HUDEP-2 (cell line): ENCODE measurements around the gene TRAM2.

ENCODE experiments used
- DNase-seq, 76 experiments: peaks; one replicate each; lab custom pipeline; 2025; ENCODE audit not compliant: unreplicated experiment in 76 of 76; lab: John Stamatoyannopoulos, UW

The TRAM2 gene, protein sequence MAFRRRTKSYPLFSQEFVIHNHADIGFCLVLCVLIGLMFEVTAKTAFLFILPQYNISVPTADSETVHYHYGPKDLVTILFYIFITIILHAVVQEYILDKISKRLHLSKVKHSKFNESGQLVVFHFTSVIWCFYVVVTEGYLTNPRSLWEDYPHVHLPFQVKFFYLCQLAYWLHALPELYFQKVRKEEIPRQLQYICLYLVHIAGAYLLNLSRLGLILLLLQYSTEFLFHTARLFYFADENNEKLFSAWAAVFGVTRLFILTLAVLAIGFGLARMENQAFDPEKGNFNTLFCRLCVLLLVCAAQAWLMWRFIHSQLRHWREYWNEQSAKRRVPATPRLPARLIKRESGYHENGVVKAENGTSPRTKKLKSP

DNA sequence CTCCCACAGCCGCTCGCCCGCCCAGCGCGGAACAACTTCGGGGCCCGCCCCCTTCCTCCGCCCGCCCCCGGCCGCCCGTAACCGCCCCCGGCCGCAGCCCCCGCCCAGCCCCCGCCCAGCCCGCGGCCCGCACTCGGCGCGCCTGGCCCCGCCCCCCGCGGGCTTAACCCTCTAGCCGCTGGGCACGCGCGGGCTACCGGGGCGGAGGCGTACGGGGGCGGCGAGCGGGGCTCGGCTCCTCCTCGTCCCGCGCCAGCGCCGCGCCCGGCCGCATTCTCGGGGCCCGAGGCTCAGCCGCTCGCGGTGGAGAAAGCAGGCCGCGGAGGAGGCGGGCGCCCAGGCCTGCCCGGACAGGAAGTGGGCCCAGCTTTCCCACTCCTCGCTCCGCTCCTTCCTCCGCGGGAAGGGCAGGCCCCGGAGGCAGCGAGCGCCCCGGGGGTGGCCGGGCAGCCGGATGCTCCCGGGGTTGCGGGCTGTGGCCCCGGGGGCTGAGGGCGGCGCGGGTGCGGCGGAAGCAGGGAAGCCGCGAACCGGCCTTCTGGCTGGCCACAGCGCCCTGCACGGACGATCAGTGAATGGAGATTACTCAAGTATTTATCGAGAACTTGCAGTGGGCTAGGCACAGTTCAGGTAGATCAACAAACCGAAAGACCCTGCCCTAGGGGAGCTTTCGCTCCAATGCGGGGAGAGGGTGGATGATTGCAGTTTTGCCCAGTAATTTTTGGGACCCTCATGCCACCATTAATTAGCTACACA lies at the start of gene TRAM2:
TSS of gene TRAM2 (minus strand) at position 39 of the 756 bp plus-strand sequence. CDS start 145 bp downstream, outside the sequence.
- peak in 73 of 76 experiments; percentile 31 to 94 (median 83) for DNase-seq

DNA sequence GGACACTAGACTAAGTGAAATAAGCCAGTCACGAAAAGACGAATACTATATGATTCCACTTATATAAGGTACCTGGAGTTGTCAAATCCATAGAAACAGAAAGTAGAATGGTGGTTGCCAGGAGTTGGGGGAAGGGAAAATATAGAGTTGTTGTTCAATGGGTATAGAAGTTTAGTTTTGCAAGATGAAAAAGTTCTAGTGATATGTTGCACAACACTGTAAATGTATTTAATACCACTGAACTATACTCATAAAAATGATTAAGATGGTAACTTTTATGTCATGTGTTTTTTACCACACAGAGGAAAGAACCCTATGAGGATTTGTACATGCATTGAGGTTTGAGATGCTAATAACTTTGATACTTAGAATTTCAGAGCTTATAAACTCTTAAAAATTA lies 46.0 kb upstream of the TRAM2 start:
- no peak for DNase-seq

- DNase-seq = no peak
Measured at GRCh38 chr6:52621631-52622030, 44.8 kb upstream of the TRAM2 start.

DNA sequence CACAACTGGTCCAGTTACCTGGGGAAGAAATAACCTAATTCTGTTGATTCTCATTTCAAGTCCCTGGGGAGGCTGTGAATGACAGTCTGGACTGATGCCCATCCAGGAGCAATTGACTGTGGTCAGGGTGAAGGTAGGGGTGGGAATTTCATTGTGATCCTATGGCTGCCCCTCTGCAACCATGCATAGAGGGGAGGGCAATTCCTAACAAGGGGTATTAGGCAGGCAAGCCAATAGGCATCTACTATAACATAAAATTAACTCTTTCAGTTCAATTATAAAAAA lies 44.0 kb upstream of the TRAM2 start:
- no peak for DNase-seq

GRCh38 chr6:52620055-52620905 lies 43.4 kb upstream of the TRAM2 start:
- no peak for DNase-seq

DNA sequence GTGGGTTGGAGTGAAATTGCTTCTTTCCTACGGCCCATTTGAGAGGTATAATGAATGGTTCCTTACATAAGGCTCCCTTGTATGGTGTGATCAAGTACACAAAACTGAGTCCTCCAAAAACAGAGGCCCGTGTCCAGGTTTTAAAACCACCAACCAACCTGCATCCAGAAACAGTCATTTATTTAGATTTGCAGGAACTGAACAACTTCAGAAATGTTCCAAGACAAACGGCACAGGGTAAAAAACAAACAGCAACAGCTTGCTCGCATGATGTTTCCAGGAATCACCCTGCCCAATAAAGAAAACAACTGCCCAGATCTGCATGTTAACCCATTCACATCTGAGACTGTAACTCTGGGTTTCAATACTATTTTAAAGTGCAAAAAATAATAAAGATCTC lies 40.2 kb upstream of the TRAM2 start:
- DNase-seq = no peak

- no peak for DNase-seq
Measured at GRCh38 chr6:52616059-52616690, 39.3 kb upstream of the TRAM2 start.

GRCh38 chr6:52612336-52613054 lies 35.6 kb upstream of the TRAM2 start:
- peak in 27 of 76 experiments; percentile 15 to 71 (median 43) for DNase-seq

GRCh38 chr6:52611833-52612232 lies 35.0 kb upstream of the TRAM2 start:
- peak in 19 of 76 experiments; percentile 12 to 47 (median 23) for DNase-seq

DNA sequence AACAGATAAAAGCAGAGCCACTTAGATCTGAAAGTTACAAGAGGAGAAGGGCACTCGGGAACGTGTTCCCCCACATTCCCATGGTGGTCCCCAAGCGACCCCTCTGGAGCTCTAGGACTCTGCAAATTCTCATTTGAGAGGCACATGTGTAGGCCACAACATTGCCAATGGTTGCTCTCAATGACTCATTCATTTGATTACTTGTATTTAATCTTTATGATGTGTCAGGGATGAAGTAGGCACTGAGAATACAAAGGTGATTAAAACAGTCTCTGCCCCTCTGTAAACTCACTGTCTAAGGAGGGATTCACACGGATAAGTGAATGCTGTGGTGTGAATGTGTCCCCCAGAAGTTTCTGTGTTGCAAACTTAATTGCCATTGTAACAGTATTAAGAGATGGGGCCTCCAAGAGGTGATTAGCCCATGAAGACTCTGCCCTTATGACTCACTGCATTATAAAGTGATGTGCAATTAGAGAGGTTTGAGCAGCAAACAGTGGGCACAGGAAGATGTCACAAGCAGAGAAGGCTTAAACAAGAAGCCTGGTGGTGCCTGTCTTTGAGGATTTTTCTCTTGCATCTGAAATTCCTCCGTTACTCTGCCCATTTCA lies 34.0 kb upstream of the TRAM2 start:
- peak in 10 of 76 experiments; percentile 16 to 34 (median 26) for DNase-seq

- DNase-seq = peak in 5 of 76 experiments; percentile 17 to 43 (median 35)
Measured at GRCh38 chr6:52610011-52610410, 33.2 kb upstream of the TRAM2 start.

DNA sequence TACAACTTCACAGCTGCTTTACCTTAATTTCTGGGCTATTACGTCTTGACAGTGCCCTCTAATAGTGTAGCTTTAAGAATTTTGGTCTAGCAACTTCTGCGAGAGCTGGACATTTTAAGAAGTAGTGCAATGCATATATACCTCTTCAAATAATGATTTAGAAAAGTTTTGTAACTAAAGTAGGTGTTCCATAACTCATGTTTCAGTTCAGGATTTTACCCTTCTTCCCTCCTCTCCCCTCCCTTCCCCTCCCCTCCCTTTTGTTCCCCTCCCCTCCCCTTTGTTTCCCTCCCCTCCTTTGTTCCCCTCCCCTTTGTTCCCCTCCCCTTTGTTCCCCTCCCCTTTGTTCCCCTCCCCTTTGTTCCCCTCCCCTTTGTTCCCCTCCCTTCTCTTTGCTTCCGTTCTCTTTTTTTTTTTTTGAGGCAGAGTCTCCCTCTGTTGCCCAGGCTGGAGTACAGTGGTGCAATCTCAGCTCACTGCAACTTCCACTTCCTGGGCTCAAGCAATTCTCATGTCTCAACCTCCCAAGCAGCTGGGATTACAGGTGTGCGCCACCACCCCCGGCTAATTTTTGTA lies 28.8 kb upstream of the TRAM2 start:
- no peak for DNase-seq

GRCh38 chr6:52603000-52603795 lies 26.3 kb upstream of the TRAM2 start:
- DNase-seq = peak in 3 of 76 experiments; percentile 17 to 37 (median 19)

GRCh38 chr6:52598824-52599190 lies 21.9 kb upstream of the TRAM2 start:
- no peak for DNase-seq

GRCh38 chr6:52598123-52598823 lies 21.4 kb upstream of the TRAM2 start:
- DNase-seq = peak in 54 of 76 experiments; percentile 17 to 72 (median 50)

DNA sequence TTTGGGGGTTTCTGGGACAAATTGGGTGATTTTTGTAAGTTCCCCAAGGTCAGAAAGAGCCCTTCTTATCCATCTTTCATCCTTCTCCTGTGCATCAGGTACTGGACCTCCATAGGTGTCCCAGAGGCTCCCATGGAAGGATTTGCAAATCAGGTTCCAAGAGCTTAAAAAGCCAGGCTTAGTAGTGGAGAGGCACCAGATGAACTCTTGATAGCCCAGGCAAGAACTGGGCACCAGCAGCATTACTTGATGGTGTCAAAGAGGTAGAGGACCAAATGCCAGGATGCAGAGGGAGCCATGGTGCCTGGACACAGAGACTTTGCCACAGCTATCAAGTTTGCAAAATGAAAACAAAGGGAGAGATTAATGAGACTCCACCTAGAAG lies 20.9 kb upstream of the TRAM2 start:
- no peak for DNase-seq

DNA sequence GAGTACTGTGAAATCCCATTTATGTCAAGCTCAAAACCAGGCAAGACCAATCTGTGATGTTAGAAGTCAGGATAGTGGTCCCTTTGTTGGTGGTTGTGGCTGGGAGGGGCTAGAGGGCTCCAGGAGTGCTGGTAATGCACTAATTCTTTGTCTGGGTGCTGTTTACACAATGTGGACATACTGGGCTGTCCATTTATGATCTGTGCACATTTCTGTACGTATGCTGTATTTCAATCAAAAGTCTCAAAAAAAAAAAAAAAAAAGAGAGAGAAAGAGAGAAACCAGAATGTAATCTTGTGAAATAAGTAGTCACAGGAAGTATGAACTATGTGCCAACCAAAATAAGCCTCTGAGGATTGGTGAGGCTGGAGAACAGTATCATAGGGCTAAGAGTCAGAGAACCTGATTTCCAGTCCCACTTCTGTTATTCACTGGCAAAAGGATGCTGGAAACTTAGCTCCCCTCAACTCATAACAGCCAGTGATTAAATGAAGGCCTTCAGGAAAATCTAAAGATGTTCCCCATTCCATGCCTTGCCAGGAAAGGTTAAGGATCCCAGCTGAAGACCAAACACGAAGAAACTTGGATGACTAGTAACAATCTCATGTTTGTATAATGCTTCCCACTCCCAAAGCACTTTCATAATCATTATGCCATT lies 19.6 kb upstream of the TRAM2 start:
- no peak for DNase-seq

DNA sequence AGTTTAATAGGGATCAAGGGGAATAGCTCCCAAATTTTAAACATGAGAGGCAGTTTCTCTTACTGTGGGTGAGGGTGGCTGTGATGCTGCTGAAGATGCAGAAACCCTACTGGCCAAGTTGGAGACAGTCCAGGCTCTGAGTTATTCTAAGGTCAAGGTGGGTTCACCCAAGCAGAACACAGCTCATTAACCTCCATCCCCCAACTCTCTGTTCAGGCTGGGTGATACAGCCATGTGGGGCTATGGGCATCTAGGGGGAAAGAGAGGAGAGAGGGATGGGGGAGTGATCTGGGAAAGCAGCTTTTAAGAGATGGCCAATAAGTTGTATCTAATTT lies 18.9 kb upstream of the TRAM2 start:
- no peak for DNase-seq
